T follicular helper cell (primary cell): ENCODE data around the gene NSD2.
"Not testable (repeated sequence)": the region's sequence is repeated elsewhere in the genome, so short reads cannot be mapped to it uniquely, and the experiment has no call there.

Source experiments
- DNase-seq: peaks from one replicate; pipeline ENCODE4 v3.0.0-alpha.2; 2020; ENCODE audit warnings: low read depth

NSD2 gene

GRCh38 chr4:2006956-2007653 is 135.9 kb downstream of the NSD2 start:
- DNase-seq, result no peak

- no peak for DNase-seq
These were observed 136.8 kb downstream of the NSD2 start for GRCh38 chr4:2007804-2008670.

- no peak for DNase-seq
These were observed 137.4 kb downstream of the NSD2 start for GRCh38 chr4:2008671-2008920.

GRCh38 chr4:2008921-2009650 is 137.9 kb downstream of the NSD2 start, which contains the start of gene NELFA:
Gene NELFA (minus strand): TSS chr4:2008974. CDS start chr4:2008959, 15 bp downstream.
- peak; percentile 93 for DNase-seq

- DNase-seq, result peak; percentile 28
These were observed 138.5 kb downstream of the NSD2 start for GRCh38 chr4:2009651-2010233.

GRCh38 chr4:2011583-2011982 is 140.4 kb downstream of the NSD2 start:
- no peak for DNase-seq

- no peak for DNase-seq
These were observed 143.8 kb downstream of the NSD2 start for GRCh38 chr4:2015008-2015407.

- DNase-seq, result not testable (repeated sequence)
These were observed 150.3 kb downstream of the NSD2 start for GRCh38 chr4:2021358-2022018.

- no peak for DNase-seq
These were observed 153.5 kb downstream of the NSD2 start for GRCh38 chr4:2024683-2025082.

GRCh38 chr4:2025817-2026216 is 154.6 kb downstream of the NSD2 start:
- no peak for DNase-seq

- DNase-seq, result not testable (repeated sequence)
These were observed 155.9 kb downstream of the NSD2 start for GRCh38 chr4:2027120-2027519.

GRCh38 chr4:2031161-2031560 is 160.0 kb downstream of the NSD2 start:
- DNase-seq, result not testable (repeated sequence)
